Sigmoid colon (tissue), 7 donors: ENCODE measurements around the gene LCE1B. TPM values are rescaled to one million over a fixed set of nuclear protein-coding genes. Genes with fewer than 3 reads are reported as not detected.

Source experiments
- DNase-seq: peaks from one replicate; pipeline ENCODE4 v3.0.0-alpha.2; 2019
- H3K27ac ChIP-seq, 4 donors: fragments of 200-600 bp; sonication (generic); one replicate each; pipeline ENCODE4 v1.5.1; 2016 to 2019; ENCODE audit warnings: mild to moderate bottlenecking in 1 of 4
- H3K27me3 ChIP-seq, 3 donors: fragments of 200-600 bp; sonication (generic); one replicate each; pipeline ENCODE4 v1.5.1; 2019; ENCODE audit warnings: mild to moderate bottlenecking in 1 of 3
- H3K36me3 ChIP-seq, 4 donors: fragments of 200-600 bp; sonication (generic); one replicate each; pipeline ENCODE4 v1.5.1; 2016 to 2019
- H3K4me1 ChIP-seq, 4 donors: fragments of 200-600 bp; sonication (generic); one replicate each; pipeline ENCODE4 v1.5.1; 2017 to 2019
- H3K4me3 ChIP-seq, 4 donors: fragments of 200-600 bp; sonication (generic); one replicate each; pipeline ENCODE4 v1.5.1; 2017 to 2019; ENCODE audit warnings: mild to moderate bottlenecking in 2 of 4, moderate library complexity in 1 of 4
- H3K9me3 ChIP-seq, 4 donors: fragments of 200-600 bp in 3 of 4; sonication (generic) in 3 of 4; one replicate each; pipeline versions ENCODE4 v1.5.1 to v1.6.1; 2013 to 2019
- EP300 ChIP-seq, 4 donors: sonication (generic); formaldehyde crosslinking; IDR thresholded peaks; one replicate each; pipeline ENCODE4 v1.6.1; 2017; ENCODE audit warnings: antibody characterized with exemption in 4 of 4
- POLR2A ChIP-seq, 2 donors: fragments of 450-650 bp; IDR thresholded peaks; one replicate each; pipeline ENCODE4 v1.6.1; 2016; ENCODE audit warnings: antibody characterized with exemption in 2 of 2, mild to moderate bottlenecking in 2 of 2, moderate library complexity in 2 of 2
- POLR2AphosphoS5 ChIP-seq, 4 donors: sonication (generic); formaldehyde crosslinking; IDR thresholded peaks; one replicate each; pipeline ENCODE4 v1.6.1; 2017; ENCODE audit warnings: antibody characterized with exemption in 4 of 4
- WGBS, 2 donors: extraction: QIAGEN DNeasy Blood & Tissue Kit; methylation state at CpG; one replicate each; pipeline ENCODE4 v1.1.7; 2013; 5-methylcytosine and 5-hydroxymethylcytosine counted together
- intact Hi-C: fragments of 100-400 bp; cut with DNase I; formaldehyde crosslinking; loops from one replicate; pipeline ENCODE4 v1.15.1; 2023
- polyA plus RNA-seq, 3 donors: library from polyadenylated mRNA; stranded (reverse); fragments of 200-250 nt; gene quantifications; one replicate each; pipeline ENCODE4 v1.2.3, GENCODE V29; 2013
- total RNA-seq, 4 donors: library from RNA; depleted of rRNA; stranded (reverse); fragments of >200 nt; gene quantifications; one replicate each; pipeline ENCODE4 v1.1.0, GENCODE V29; 2016
- TF ChIP-seq, protein P1 (sequence below), 4 experiments: fragments of 450-650 bp in 3 of 4; fragments of 200-600 bp in 1 of 4; IDR thresholded peaks; one replicate each; pipeline ENCODE4 v1.5.1; 2016 to 2019; ENCODE audit warnings: antibody characterized with exemption in 4 of 4, mild to moderate bottlenecking in 3 of 4, moderate library complexity in 2 of 4
- donor health status: healthy with polysubstance abuse.
- donor health status: Bipolar disorder and iron deficiency.
- donor health status: healthy.

LCE1B gene
- total and polyA plus RNA-seq, 7 donors = not detected

DNA sequence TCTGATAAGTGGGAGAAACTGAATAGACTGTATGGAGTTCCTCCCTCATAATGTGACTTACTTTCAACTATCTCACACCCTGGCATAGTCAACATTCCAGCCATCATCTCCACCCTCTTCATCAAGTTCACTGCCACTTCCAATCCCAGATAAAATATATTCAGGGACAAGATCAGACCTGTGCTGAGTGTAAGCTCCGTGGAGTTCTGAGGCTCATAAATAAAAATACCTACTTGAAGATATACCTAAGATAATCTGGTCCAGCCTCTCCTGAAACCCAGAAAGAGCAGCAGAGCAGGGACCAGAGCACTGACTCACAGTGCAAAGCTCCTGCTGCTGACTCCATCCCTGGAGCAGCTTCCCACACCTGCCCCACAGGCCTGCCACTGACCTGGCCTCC is 46.3 kb downstream of the LCE1B start:
- no peak for DNase-seq
- no peak overlapping the region for H3K27ac ChIP-seq
- H3K9me3 ChIP-seq = no peaks in the 10 kb centered on the region
- WGBS, 2 donors = 75 to 83% methylated on average over 1 of the region's 1 CpG
- no peak for TF ChIP-seq POLR2A (IDR thresholded peaks at IDR 0.05)
- TF ChIP-seq EP300 (IDR thresholded peaks at IDR 0.05) = no peak
- TF ChIP-seq, protein P1, sequence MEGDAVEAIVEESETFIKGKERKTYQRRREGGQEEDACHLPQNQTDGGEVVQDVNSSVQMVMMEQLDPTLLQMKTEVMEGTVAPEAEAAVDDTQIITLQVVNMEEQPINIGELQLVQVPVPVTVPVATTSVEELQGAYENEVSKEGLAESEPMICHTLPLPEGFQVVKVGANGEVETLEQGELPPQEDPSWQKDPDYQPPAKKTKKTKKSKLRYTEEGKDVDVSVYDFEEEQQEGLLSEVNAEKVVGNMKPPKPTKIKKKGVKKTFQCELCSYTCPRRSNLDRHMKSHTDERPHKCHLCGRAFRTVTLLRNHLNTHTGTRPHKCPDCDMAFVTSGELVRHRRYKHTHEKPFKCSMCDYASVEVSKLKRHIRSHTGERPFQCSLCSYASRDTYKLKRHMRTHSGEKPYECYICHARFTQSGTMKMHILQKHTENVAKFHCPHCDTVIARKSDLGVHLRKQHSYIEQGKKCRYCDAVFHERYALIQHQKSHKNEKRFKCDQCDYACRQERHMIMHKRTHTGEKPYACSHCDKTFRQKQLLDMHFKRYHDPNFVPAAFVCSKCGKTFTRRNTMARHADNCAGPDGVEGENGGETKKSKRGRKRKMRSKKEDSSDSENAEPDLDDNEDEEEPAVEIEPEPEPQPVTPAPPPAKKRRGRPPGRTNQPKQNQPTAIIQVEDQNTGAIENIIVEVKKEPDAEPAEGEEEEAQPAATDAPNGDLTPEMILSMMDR (IDR thresholded peaks at IDR 0.05) = no peak
- TF ChIP-seq POLR2AphosphoS5 (IDR thresholded peaks at IDR 0.05) = no peak
- intact Hi-C loops = no loop called here
- H3K36me3 ChIP-seq = no peaks in the 10 kb centered on the region
- H3K4me1 ChIP-seq = peaks cover 0 to 9% (median 0%) of the 10 kb centered on the region in 4 donors
- no peak overlapping the region for H3K4me3 ChIP-seq
- no peaks in the 10 kb centered on the region for H3K27me3 ChIP-seq

DNA sequence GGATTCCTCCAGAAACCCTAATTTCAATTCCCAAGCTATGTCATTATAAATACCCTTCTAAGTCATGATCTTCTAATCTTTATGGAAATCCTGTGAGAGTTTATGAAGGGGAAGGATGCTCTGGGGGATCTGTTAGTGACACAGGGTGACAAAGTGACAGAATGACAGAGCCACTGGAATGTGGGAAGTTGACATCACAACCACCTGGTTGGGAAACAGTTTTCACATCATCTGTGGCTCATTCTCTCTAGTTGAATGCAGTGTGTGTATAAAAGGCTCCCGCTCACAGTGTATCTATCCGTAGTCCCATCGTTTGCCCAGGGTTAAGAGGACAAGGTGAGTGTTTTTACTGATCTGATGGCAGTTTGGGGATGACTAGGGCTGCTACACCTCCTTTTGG is 47.9 kb downstream of the LCE1B start, which contains the start of gene LCE7A:
LCE7A (plus strand) TSS at position 301 of the 400 bp plus-strand sequence. CDS start 702 bp downstream, outside the sequence.
- Histone ChIP-seq H3K4me3 (no peak within 1 kb of the TSS), H3K4me1 (peaks cover 0 to 10% (median 0%) of the 10 kb centered on the region in 4 donors), H3K27me3 (no peaks in the 10 kb centered on the region), H3K27ac (no peak within 1 kb of the TSS), H3K9me3 (no peaks in the 10 kb centered on the region), H3K36me3 (no peaks in the 10 kb centered on the region)
- 85 to 90% methylated on average over 3 of the region's 3 CpGs for WGBS, 2 donors
- TF ChIP-seq POLR2AphosphoS5 (IDR thresholded peaks at IDR 0.05) = no peak
- no peak for TF ChIP-seq EP300 (IDR thresholded peaks at IDR 0.05)
- TF ChIP-seq POLR2A (IDR thresholded peaks at IDR 0.05) = no peak
- TF ChIP-seq, protein P1 (IDR thresholded peaks at IDR 0.05) = no peak
- no peak for DNase-seq
- intact Hi-C loops = no loop called here

DNA sequence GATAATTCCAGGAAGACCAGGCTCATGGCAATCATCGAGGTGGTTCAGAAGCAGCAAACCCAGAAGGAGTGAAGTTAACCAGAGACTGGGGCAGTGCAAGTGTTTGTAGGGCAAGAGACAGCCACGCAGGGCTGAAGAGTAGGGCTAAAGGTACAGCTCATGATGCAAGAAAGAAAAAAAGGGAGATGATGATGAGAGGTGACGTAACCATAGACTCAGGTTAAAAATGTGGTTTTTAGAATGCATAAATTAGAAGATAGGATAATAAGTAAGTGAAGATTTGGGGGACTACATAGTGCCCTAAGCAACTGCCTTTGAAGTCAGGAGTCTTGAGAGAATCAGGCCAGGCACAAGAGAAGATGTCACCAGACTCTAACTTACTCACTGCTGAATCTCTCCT is 48.4 kb downstream of the LCE1B start:
- TF ChIP-seq, protein P1 (IDR thresholded peaks at IDR 0.05) = no peak
- TF ChIP-seq EP300 (IDR thresholded peaks at IDR 0.05) (no peak), POLR2AphosphoS5 (IDR thresholded peaks at IDR 0.05) (no peak)
- Histone ChIP-seq H3K27ac (no peak overlapping the region), H3K27me3 (no peaks in the 10 kb centered on the region), H3K9me3 (no peaks in the 10 kb centered on the region), H3K4me1 (peaks cover 0 to 10% (median 0%) of the 10 kb centered on the region in 4 donors), H3K36me3 (no peaks in the 10 kb centered on the region), H3K4me3 (no peak overlapping the region)
- no peak for DNase-seq
- WGBS, 2 donors = 66 to 83% methylated on average over 3 of the region's 3 CpGs
- intact Hi-C loops = no loop called here

DNA sequence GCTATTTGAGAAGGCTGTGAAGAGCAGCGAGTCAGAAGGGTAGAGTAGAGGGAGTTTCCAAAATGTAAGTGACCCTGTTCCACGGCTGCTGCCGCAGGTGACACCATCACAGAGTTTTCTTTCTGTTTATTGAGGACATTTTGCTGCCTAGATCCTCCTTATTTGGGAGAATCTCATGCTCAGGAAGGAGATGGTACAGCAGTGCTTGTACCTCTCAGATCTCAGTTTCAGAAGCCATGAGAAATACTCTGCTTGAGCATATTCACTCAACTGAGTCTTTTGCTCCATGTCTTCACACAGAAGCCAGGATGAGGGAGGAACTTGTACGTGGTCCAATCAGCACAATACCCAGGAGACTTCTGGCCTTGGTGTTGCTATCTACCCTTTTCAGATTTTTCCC is 49.6 kb downstream of the LCE1B start:
- H3K27me3 ChIP-seq = no peaks in the 10 kb centered on the region
- WGBS, 2 donors = 75 to 80% methylated on average over 4 of the region's 4 CpGs
- H3K4me1 ChIP-seq = peaks cover 0 to 10% (median 0%) of the 10 kb centered on the region in 4 donors
- TF ChIP-seq, protein P1 (IDR thresholded peaks at IDR 0.05) = no peak
- TF ChIP-seq POLR2AphosphoS5 (IDR thresholded peaks at IDR 0.05) (no peak), EP300 (IDR thresholded peaks at IDR 0.05) (no peak), POLR2A (IDR thresholded peaks at IDR 0.05) (no peak)
- no peaks in the 10 kb centered on the region for H3K36me3 ChIP-seq
- no peaks in the 10 kb centered on the region for H3K9me3 ChIP-seq
- DNase-seq = no peak
- intact Hi-C loops = no loop called here
- no peak overlapping the region for H3K4me3 ChIP-seq
- H3K27ac ChIP-seq = no peak overlapping the region

Other genes with a start within 250 kb of the LCE1B start
- gene LCE3E, start 245.2 kb upstream of the LCE1B start, total RNA-seq = not detected
- gene LCE3E, start 245.2 kb upstream of the LCE1B start, polyA plus RNA-seq = not detected
- not detected for gene LCE3D, start 231.5 kb upstream of the LCE1B start, total RNA-seq
- gene LCE3D, start 231.5 kb upstream of the LCE1B start, polyA plus RNA-seq = not detected
- not detected for gene LCE3C, start 211.7 kb upstream of the LCE1B start, total RNA-seq
- not detected for gene LCE3C, start 211.7 kb upstream of the LCE1B start, polyA plus RNA-seq
- gene LCE3B, start 198.2 kb upstream of the LCE1B start, total RNA-seq = not detected
- not detected for gene LCE3B, start 198.2 kb upstream of the LCE1B start, polyA plus RNA-seq
- not detected for gene LCE3A, start 188.9 kb upstream of the LCE1B start, total RNA-seq
- not detected for gene LCE3A, start 188.9 kb upstream of the LCE1B start, polyA plus RNA-seq
- not detected for gene LCE2D, start 148.6 kb upstream of the LCE1B start, total RNA-seq
- gene LCE2D, start 148.6 kb upstream of the LCE1B start, polyA plus RNA-seq = not detected
- gene LCE2C, start 136.7 kb upstream of the LCE1B start, total RNA-seq = not detected
- gene LCE2C, start 136.7 kb upstream of the LCE1B start, polyA plus RNA-seq = not detected
- gene LCE2B, start 125.8 kb upstream of the LCE1B start, total RNA-seq = not detected
- gene LCE2B, start 125.8 kb upstream of the LCE1B start, polyA plus RNA-seq = not detected
- gene LCE2A, start 113.6 kb upstream of the LCE1B start, total RNA-seq = not detected
- not detected for gene LCE2A, start 113.6 kb upstream of the LCE1B start, polyA plus RNA-seq
- gene LCE4A, start 103.8 kb upstream of the LCE1B start, total RNA-seq = not detected
- not detected for gene LCE4A, start 103.8 kb upstream of the LCE1B start, polyA plus RNA-seq
- not detected for gene KPRP, start 53.9 kb upstream of the LCE1B start, total RNA-seq
- not detected for gene KPRP, start 53.9 kb upstream of the LCE1B start, polyA plus RNA-seq
- not detected for gene LCE1F, start 36.8 kb upstream of the LCE1B start, total RNA-seq
- not detected for gene LCE1F, start 36.8 kb upstream of the LCE1B start, polyA plus RNA-seq
- not detected for gene LCE1E, start 25.7 kb upstream of the LCE1B start, total RNA-seq
- gene LCE1E, start 25.7 kb upstream of the LCE1B start, polyA plus RNA-seq = not detected
- not detected for gene LCE1D, start 15.2 kb upstream of the LCE1B start, total RNA-seq
- gene LCE1D, start 15.2 kb upstream of the LCE1B start, polyA plus RNA-seq = not detected
- not detected for gene LCE1C, start 5.3 kb upstream of the LCE1B start, total RNA-seq
- not detected for gene LCE1C, start 5.3 kb upstream of the LCE1B start, polyA plus RNA-seq
- gene LCE1A, start 15.5 kb downstream of the LCE1B start, total RNA-seq = not detected
- gene LCE1A, start 15.5 kb downstream of the LCE1B start, polyA plus RNA-seq = not detected
- not detected for gene LCE6A, start 30.9 kb downstream of the LCE1B start, total RNA-seq
- gene LCE6A, start 30.9 kb downstream of the LCE1B start, polyA plus RNA-seq = 1 to 10 TPM in 1 of 3 donors, not detected in 2; 2.4 TPM
- gene LCE7A, start 48.0 kb downstream of the LCE1B start, total RNA-seq = not detected
- not detected for gene LCE7A, start 48.0 kb downstream of the LCE1B start, polyA plus RNA-seq
- not detected for gene SMCP, start 66.4 kb downstream of the LCE1B start, total RNA-seq
- not detected for gene SMCP, start 66.4 kb downstream of the LCE1B start, polyA plus RNA-seq
- not detected for gene IVL, start 96.6 kb downstream of the LCE1B start, total RNA-seq
- gene IVL, start 96.6 kb downstream of the LCE1B start, polyA plus RNA-seq = 1 to 10 TPM in 1 of 3 donors, under 1 TPM in 1, not detected in 1; 0.03 to 1.2 TPM
- not detected for gene SPRR5, start 135.2 kb downstream of the LCE1B start, total RNA-seq
- not detected for gene SPRR5, start 135.2 kb downstream of the LCE1B start, polyA plus RNA-seq
- not detected for gene SPRR4, start 158.7 kb downstream of the LCE1B start, total RNA-seq
- gene SPRR4, start 158.7 kb downstream of the LCE1B start, polyA plus RNA-seq = not detected
- gene SPRR1A, start 172.1 kb downstream of the LCE1B start, total RNA-seq = not detected
- not detected for gene SPRR1A, start 172.1 kb downstream of the LCE1B start, polyA plus RNA-seq
- not detected for gene SPRR3, start 189.8 kb downstream of the LCE1B start, total RNA-seq
- gene SPRR3, start 189.8 kb downstream of the LCE1B start, polyA plus RNA-seq = 10 to 100 TPM in 1 of 3 donors, 1 to 10 TPM in 1, not detected in 1; 2.1 to 13.2 TPM
- gene SPRR1B, start 219.2 kb downstream of the LCE1B start, total RNA-seq = not detected
- 1 to 10 TPM in 1 of 3 donors, under 1 TPM in 1, not detected in 1; 0.19 to 3.0 TPM for gene SPRR1B, start 219.2 kb downstream of the LCE1B start, polyA plus RNA-seq
- gene SPRR2D, start 229.1 kb downstream of the LCE1B start, total RNA-seq = not detected
- gene SPRR2D, start 229.1 kb downstream of the LCE1B start, polyA plus RNA-seq = under 1 TPM in 1 of 3 donors, not detected in 2; 0.29 TPM
- gene SPRR2A, start 245.5 kb downstream of the LCE1B start, total RNA-seq = not detected
- gene SPRR2A, start 245.5 kb downstream of the LCE1B start, polyA plus RNA-seq = 1 to 10 TPM in 1 of 3 donors, under 1 TPM in 1, not detected in 1; 0.42 to 2.4 TPM